HG02938 (cell line): ENCODE data around the gene KDM6A.

Source experiments
- ATAC-seq: cut with Tn5 transposase; IDR thresholded peaks from one replicate; pipeline ENCODE4 v1.9.1; 2021; ENCODE audit warnings: mild to moderate bottlenecking, moderate library complexity; ENCODE audit not compliant: unreplicated experiment

KDM6A gene

GRCh38 chrX:45157647-45158046, 284.7 kb downstream of the KDM6A start:
- no peak for ATAC-seq
